HG02885 (cell line): ENCODE data around the gene SGO2.
A peak's percentile ranks its signal among the peaks of the same experiment; 100 is the strongest.

Source experiments
- ATAC-seq: cut with Tn5 transposase; IDR thresholded peaks from one replicate; pipeline ENCODE4 v1.9.1; 2021; ENCODE audit warnings: mild to moderate bottlenecking; ENCODE audit not compliant: unreplicated experiment, poor library complexity

Gene SGO2, protein sequence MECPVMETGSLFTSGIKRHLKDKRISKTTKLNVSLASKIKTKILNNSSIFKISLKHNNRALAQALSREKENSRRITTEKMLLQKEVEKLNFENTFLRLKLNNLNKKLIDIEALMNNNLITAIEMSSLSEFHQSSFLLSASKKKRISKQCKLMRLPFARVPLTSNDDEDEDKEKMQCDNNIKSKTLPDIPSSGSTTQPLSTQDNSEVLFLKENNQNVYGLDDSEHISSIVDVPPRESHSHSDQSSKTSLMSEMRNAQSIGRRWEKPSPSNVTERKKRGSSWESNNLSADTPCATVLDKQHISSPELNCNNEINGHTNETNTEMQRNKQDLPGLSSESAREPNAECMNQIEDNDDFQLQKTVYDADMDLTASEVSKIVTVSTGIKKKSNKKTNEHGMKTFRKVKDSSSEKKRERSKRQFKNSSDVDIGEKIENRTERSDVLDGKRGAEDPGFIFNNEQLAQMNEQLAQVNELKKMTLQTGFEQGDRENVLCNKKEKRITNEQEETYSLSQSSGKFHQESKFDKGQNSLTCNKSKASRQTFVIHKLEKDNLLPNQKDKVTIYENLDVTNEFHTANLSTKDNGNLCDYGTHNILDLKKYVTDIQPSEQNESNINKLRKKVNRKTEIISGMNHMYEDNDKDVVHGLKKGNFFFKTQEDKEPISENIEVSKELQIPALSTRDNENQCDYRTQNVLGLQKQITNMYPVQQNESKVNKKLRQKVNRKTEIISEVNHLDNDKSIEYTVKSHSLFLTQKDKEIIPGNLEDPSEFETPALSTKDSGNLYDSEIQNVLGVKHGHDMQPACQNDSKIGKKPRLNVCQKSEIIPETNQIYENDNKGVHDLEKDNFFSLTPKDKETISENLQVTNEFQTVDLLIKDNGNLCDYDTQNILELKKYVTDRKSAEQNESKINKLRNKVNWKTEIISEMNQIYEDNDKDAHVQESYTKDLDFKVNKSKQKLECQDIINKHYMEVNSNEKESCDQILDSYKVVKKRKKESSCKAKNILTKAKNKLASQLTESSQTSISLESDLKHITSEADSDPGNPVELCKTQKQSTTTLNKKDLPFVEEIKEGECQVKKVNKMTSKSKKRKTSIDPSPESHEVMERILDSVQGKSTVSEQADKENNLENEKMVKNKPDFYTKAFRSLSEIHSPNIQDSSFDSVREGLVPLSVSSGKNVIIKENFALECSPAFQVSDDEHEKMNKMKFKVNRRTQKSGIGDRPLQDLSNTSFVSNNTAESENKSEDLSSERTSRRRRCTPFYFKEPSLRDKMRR

GRCh38 chr2:200525882-200526651 is at the start of gene SGO2:
Gene SGO2, plus strand, starts transcription at chr2:200526207. Its CDS starts 6,769 bp downstream, at chr2:200532976.
- peak; percentile 100 for ATAC-seq

DNA sequence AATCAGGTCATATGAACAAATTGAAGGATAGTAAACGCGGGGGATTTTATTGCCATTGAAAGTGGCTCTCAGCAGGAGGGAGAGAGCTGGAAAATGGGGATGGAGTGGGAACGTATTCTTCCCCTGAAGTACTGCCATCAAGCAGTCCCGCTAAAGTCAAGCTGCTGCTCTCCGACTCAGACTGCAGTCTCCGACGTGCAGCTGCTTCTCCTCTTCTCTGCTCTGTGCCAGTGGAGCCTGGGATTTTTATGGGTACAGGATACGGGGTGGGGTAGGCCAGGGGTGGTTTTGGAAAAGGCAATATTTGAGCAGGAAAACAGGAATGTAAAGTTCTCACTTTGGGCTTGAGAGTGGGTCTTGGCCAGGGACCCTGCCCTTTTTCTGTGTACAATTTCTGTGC is 49.2 kb upstream of the SGO2 start:
- ATAC-seq = no peak

- ATAC-seq = no peak
Observed at GRCh38 chr2:200477667-200478131, 48.3 kb upstream of the SGO2 start.

DNA sequence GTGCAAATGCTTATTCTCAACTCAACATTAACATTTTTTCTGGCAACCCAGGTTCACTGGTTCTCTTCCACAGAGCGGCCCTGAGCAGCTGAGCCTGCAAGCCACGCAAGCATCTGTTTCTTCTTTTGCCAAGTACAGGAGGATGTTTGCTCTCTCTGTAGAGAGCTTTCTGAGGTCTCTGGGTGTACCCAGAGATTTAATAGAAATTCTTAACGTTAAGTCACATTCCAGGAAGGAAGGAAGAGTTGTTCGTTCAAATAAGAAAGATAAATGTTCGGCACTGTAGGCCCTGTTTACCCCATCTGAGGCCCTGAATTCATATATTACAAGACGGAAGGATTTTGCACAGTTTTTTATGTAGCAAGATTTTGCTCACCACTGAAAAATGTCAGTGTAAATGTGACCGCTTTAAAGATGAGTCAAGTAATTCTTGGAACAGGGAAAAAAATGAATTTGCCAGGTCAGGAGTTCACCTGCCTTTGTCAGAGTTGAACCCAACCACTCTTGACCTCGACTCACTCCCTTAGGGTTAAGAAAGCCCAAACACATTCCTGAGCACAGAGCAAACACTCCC is 46.2 kb upstream of the SGO2 start:
- no peak for ATAC-seq

DNA sequence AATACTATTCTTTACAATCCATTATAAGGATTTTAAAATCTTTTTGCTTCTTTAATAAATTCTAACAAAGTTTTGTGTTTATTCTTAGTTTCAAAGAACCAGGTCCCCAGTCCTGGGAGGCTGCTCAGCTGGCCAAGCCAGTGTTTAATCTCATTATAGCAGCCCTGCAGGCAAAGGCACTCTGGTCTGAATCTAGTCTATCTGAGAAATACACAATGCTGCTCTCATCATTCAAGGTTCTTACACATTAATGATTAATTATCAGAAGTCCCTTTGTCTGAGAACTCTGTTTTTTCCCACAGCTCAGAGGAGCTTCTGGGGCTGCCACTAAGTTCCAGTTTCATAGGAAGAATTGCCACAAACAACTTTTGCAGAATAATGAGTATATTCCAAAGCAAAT is 43.8 kb upstream of the SGO2 start:
- ATAC-seq = no peak

- ATAC-seq = peak; percentile 79
Observed at GRCh38 chr2:200483729-200484198, 42.2 kb upstream of the SGO2 start.

DNA sequence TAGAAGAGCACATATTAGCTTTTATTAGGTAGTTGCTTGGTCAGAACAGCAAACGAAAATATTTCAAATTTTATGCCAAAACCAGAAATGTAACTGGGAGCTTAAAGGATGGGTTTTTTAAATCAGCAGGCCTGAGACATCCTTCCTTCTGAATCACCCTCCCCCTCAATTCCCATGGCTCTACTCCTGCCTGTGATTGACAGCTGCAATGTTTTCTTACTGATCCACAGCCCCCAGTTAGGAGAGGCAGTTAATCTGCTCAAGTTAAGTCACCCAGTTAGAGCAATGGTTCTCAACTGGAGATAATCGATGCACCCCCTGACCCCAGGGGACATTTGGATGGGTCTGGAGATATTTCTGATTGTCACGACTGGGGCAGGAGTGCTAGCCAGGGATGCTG is 41.1 kb upstream of the SGO2 start:
- ATAC-seq = no peak

DNA sequence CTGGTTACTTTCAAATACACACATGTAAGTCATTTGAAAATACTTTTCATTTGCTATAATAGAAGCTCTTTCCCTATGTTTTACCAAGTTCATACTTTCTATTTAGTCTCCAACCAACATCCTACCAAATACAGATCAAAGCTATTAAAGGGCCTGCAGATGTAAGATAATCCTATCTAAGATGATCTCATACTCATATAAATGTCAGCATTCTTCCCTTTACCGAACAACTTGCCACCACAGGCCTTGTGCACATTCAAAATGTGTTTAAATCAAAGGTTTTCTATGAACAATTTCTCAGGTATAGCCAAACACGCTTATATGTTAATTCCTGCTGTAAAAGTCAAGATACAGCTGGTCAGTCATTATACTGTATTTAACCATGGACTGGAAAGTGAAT is 39.5 kb upstream of the SGO2 start:
- no peak for ATAC-seq

DNA sequence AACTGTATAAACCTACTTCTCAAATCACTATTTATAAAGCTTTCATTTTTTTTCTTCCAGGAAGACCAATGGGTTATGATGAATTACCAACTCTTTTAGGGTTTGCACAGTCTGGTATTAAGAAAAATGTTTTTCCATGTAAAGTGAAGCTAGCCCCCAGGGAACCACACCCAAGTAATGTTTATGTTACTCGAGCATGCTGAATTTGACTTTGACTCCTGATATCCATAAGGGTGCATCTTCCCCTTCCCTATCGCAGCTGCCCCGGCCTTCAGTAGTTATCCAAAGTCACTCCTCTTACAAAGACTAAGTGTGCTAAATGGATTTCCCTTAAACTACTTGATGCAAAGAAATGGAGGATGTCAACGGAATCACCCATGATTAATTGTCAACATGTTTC is 37.8 kb upstream of the SGO2 start:
- no peak for ATAC-seq

GRCh38 chr2:200490001-200490400 is 36.0 kb upstream of the SGO2 start:
- ATAC-seq = no peak

DNA sequence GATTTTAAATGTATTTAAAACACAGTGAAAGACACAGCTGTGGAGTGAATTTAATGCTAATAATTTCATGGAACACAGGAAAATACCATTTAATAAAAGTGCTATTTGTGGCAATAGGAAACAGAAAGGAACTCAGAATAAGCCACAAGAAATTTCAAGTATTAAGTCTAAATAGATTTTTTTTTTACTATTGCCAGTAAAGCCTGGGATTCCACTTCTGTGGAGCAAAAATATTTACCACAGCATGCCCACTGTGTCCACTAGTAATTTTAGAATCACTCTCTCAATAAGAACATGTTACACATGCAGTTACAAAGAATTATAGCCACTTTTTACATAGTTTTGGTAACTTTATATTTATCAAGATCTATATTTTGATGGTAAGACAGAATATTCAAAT is 33.4 kb upstream of the SGO2 start:
- ATAC-seq = no peak

DNA sequence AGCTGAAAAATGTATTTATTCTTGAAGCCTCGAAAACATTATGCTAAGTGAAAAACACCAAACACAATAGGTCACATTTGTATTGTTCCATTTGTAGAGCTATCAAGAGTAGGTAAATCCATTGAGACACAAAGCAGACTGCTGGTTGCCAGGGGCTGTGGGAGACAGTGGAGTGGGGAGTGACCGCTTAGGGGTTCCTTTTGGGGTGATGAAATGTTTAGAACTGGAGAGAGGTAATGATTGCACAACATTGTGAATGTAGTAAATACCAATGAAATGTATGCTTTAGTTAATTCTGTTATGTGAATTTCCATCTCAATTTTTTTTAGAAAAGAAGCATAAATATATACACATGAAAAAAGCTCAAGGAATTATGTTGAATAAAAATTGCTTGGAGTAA is 32.0 kb upstream of the SGO2 start:
- no peak for ATAC-seq

- no peak for ATAC-seq
Observed at GRCh38 chr2:200496696-200497095, 29.3 kb upstream of the SGO2 start.

DNA sequence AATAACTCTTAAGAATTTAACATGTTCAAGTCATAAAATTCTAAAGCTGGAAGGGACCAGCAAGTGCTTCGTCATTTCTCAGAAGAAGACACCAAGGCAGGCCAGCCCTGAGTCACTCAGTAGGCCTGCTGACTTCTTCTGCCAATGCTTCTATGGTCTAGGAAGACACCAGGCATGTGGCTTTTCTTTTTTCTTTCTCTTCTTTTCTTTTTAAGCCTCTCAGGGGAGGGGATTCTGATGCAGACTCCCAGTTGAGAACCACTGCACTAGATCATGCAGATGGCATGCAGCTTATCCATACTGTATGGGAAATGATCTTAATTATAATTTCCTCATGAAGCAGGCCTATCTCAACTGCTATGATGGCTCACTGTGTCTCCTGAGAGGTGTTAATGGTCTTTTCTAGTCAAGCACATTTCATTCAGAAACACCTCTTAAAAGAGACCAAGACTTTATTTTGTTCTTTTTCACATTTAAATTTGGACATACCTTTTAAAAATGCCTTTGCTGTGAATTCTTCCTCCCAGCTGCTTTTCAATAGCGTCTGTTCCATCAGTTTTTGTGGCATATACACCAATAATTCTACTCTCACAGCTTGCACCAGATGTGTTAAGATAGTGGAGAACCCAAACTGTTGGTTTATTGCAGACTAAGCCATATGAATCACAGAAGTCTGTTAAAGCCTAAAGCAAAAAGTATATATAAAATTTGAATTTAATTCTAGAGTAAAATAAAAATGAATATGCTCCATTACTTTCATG is 27.4 kb upstream of the SGO2 start:
- ATAC-seq = no peak

GRCh38 chr2:200502196-200502595 is 23.8 kb upstream of the SGO2 start:
- no peak for ATAC-seq

DNA sequence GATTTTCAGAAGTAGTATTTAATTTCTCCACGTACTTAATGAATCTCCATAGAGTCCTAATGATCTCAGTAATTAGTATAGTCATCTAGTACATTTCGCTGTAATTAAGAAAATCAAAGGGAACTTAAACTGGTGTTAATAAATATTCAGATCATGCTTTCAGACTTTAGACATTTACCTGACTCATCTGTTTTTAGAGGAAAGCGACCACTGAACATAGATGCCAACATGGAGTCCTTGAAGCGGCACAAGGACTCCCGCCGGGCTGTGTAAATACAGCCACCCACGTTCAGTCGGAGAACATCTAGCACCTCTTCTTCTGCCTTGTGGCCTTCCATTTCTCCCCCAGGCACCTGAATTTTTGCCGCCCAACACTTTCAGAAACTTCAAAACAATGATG is 19.3 kb upstream of the SGO2 start:
- no peak for ATAC-seq

GRCh38 chr2:200507179-200507578 is 18.8 kb upstream of the SGO2 start:
- no peak for ATAC-seq

- peak; percentile 12 for ATAC-seq
Observed at GRCh38 chr2:200509235-200509611, 16.8 kb upstream of the SGO2 start.
